ENCODE data around the gene NAT8L.

The NAT8L gene

GRCh38 chr4:2042204-2042946 is 16.8 kb upstream of the NAT8L start:
- Mint-ChIP-seq H3K36me3 (no peaks in the 10 kb centered on the region), H3K27ac (no peak overlapping the region), H3K27me3 (peaks cover 6% of the 10 kb centered on the region), H3K9me3 (ENCODE audit: low read depth) (no peaks in the 10 kb centered on the region), H3K4me3 (peak overlapping the region; percentile 73), H3K4me1 (ENCODE audit: low read depth) (peaks cover 2% of the 10 kb centered on the region)

DNA sequence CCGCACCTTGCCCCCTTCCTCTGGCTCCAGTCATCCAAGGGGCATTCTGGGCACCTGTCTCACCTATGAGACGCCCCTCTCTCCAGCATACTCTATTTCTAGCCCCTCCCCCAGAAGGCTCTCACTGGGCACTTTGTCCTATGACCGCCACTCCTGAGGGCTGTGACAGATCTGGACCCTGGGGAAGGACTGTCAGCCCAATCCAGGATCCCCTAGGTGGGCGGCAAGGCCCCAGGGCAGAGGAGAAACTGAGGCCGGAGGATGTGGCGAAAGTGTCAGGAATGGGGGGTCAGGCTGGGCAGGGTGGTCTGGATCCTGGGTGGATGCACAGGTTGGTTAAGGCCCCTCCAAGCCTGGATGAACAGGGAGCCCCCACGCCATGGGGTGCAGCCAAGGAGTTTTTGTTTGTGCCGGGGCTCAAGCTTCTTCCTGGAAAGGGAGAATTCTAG is 16.2 kb upstream of the NAT8L start:
- Mint-ChIP-seq H3K9me3 (ENCODE audit: low read depth) (no peaks in the 10 kb centered on the region), H3K4me3 (peak overlapping the region; percentile 73), H3K4me1 (ENCODE audit: low read depth) (peaks cover 2% of the 10 kb centered on the region), H3K27me3 (peaks cover 6% of the 10 kb centered on the region), H3K36me3 (no peaks in the 10 kb centered on the region), H3K27ac (no peak overlapping the region)

DNA sequence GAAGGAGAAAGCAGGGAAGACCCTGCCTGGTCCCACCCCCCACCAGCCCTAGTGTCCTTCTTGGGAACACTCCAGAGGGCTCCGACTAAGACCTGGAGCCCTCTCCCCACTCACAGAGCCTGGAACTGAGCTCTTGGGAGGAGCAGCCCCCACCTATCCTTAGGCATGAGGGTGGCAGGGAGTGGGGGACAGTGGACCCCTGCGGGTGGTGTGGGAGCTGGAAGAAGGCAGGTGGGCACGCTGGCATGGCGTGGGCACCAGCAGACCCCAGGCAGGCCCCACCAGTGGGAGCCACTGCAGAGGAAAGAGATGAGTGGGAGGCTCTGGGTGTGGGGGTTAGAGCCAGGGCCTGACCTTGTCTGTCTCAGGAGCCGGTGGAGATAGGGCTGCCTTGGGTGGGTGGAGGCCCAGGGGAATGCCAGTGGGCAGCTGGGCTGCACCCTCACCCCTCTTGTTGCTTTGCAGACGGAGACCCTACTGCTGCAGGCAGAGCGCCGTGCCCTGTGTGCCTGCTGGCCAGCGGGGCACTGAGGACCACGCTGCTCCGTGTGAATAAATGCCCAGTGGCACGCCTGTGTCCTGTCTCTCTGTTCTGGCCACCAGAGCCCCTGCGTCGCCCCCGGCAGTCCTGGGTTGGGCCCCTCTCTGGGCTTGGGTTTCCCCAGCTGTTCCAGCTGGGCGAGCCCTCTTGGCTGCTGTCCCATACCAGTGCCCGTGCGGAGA is 15.6 kb upstream of the NAT8L start:
- Mint-ChIP-seq H3K36me3 (no peaks in the 10 kb centered on the region), H3K9me3 (ENCODE audit: low read depth) (no peaks in the 10 kb centered on the region), H3K4me3 (peak overlapping the region; percentile 73), H3K27ac (no peak overlapping the region), H3K4me1 (ENCODE audit: low read depth) (peaks cover 2% of the 10 kb centered on the region), H3K27me3 (peaks cover 6% of the 10 kb centered on the region)

GRCh38 chr4:2044119-2044485 is 15.0 kb upstream of the NAT8L start:
- H3K36me3 Mint-ChIP-seq, result no peaks in the 10 kb centered on the region
- no peak overlapping the region for H3K4me3 Mint-ChIP-seq
- no peak overlapping the region for H3K27ac Mint-ChIP-seq
- H3K9me3 Mint-ChIP-seq (ENCODE audit: low read depth), result no peaks in the 10 kb centered on the region
- peaks cover 2% of the 10 kb centered on the region for H3K27me3 Mint-ChIP-seq
- H3K4me1 Mint-ChIP-seq (ENCODE audit: low read depth), result peaks cover 2% of the 10 kb centered on the region

DNA sequence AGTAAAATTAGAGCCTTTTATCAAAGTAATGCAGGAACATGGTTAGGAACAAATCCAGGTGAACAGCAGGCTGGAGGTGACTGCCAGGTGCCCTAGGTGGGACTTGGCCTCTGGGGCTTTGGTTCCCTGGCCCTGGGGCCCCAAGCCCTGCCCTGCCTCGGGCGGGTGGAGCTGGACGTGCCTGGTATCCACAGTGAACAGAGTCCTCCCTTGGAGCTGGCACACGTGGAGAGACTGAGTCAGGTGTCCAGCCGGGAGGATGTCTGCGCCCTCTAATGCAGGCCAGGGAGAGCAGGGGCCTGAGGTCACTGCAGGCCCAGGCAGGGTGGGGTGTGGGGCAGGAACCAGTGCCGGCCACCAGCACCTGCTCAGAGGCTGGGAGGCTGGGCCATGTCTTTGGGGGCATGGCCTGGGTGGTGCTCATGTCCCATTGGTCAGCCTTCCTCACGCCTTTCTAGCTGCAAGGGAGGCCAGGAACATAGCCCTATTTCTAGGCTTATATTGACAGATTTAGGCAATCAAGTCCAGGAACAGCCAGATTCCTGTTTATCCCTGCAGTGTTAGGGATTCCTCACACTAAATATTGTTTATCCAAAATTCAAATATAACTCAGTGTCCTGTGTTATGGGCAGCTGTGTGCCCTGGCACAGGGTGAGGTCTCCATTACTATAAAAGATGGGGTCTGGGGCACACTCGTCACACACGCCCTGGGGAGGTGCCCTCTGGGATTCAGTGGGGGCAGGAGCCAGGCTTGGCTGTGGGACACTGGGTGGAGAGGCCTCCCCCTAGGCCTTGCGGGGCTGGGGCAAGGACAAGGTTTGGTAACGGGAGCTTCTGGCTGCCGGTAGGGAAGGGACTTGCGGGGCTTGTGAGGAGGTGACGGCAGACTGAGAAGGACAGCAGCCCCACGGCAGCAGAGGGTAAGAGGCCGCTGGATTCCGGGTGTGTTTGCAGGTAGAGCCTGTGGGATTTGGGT is 14.3 kb upstream of the NAT8L start:
- Mint-ChIP-seq H3K27ac (no peak overlapping the region), H3K4me1 (ENCODE audit: low read depth) (peaks cover under 1% of the 10 kb centered on the region), H3K36me3 (no peaks in the 10 kb centered on the region), H3K27me3 (peaks cover 2% of the 10 kb centered on the region), H3K4me3 (no peak overlapping the region), H3K9me3 (ENCODE audit: low read depth) (no peaks in the 10 kb centered on the region)

DNA sequence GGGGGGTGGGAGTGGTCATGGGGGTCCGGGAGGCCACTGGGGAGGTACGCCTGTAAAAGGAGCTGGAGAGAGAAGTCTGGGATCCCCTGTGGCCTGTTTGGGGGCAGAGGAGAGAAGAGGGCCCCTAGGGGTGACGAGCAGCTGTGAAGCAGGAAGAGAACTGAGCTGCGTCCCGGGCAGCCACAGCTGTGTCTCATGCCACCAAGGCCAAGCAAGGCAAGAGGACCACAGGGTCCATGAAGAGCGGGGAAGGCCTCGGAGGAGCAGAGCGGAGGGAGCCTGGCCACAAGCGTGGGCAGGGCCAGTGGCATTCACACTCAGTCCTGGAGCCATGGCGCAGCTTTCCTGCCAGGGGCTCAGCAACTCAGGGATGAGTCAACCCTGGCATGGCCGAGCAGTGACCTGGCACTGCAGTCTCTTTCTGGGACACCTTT is 13.6 kb upstream of the NAT8L start:
- peaks cover 1% of the 10 kb centered on the region for H3K27me3 Mint-ChIP-seq
- no peaks in the 10 kb centered on the region for H3K36me3 Mint-ChIP-seq
- no peaks in the 10 kb centered on the region for H3K9me3 Mint-ChIP-seq (ENCODE audit: low read depth)
- H3K27ac Mint-ChIP-seq, result no peak overlapping the region
- H3K4me1 Mint-ChIP-seq (ENCODE audit: low read depth), result no peaks in the 10 kb centered on the region
- no peak overlapping the region for H3K4me3 Mint-ChIP-seq

DNA sequence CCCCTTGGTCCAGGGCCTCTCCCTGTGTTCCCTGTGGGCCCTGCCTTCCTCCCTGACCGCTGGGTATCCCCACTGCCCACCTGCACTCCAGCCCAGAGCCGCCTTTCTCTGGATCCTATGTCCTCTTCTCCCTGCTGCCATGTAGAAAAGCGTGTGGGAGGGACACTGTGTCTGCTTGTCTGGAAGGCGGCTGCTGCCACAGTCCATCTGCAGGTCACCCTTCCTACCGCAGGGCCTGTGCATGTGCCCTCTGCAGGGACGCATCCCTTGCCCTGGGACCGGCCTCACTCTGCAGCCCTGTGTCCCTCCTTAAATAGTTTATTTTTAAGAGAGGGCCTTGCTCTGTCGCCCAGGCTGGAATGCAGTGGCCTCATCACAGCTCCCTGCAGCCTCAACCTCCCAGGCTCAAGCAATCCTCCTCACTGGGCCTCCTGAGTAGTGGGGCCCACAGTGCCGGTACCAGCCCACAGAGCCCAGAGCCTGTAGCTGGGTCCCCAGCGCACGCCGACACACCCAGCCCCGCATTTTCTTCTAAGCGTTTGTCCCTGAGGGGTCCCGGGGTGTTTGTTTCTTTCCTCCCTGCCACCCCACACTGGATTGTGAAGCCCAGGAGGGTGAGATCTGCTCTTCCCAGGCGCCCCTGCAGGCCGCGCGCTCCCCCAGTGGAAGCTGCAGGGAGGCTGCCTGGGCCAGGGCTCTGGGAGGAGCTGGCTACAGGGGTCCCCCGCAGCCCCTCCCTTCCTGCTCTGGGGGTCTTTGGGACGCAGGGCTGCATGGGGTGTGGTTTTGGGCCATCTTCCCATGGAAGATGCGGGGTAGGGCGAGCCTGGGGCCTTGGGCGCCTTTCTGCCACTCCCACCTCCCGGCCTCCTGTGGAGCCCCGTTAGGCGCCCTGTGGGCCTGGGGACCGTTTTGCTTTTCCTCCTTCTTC is 12.8 kb upstream of the NAT8L start:
- Mint-ChIP-seq H3K27ac (no peak overlapping the region), H3K9me3 (ENCODE audit: low read depth) (no peaks in the 10 kb centered on the region), H3K36me3 (no peaks in the 10 kb centered on the region), H3K4me3 (no peak overlapping the region), H3K4me1 (ENCODE audit: low read depth) (no peaks in the 10 kb centered on the region), H3K27me3 (peaks cover 1% of the 10 kb centered on the region)

DNA sequence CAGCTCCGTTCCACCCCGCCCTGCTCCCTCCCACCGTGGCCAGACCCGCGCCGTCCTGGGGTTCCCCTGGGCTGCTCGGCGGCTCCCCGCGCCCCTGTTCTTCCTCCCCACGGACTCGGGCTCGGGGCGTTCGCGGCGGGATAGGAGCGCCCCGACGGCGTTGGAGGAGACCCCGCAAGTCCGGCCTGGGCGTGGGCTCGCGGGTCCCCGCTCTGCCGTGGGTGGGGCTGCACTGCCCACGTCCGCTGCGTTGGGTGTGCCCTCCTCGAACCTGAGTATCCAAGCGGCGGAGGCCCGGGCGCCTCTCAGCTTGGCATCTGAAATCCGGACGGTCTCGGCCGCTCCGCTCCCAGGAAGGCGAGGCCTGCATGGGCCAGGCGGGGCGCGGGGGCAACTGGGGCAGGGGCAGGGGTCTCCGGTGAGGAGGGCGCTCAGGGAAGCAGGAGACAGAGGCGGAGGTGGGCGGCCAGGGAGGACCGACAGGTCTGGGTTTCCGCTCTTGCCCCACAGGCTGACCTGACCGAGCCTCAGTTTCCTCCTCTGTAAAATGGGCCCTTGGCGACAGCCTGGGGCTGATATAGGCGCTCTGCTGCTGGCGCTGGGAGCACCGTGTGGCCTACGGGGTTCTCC is 12.0 kb upstream of the NAT8L start:
- H3K4me3 Mint-ChIP-seq, result no peak overlapping the region
- H3K36me3 Mint-ChIP-seq, result no peaks in the 10 kb centered on the region
- H3K4me1 Mint-ChIP-seq (ENCODE audit: low read depth), result no peaks in the 10 kb centered on the region
- H3K27ac Mint-ChIP-seq, result no peak overlapping the region
- peaks cover 5% of the 10 kb centered on the region for H3K27me3 Mint-ChIP-seq
- no peaks in the 10 kb centered on the region for H3K9me3 Mint-ChIP-seq (ENCODE audit: low read depth)

DNA sequence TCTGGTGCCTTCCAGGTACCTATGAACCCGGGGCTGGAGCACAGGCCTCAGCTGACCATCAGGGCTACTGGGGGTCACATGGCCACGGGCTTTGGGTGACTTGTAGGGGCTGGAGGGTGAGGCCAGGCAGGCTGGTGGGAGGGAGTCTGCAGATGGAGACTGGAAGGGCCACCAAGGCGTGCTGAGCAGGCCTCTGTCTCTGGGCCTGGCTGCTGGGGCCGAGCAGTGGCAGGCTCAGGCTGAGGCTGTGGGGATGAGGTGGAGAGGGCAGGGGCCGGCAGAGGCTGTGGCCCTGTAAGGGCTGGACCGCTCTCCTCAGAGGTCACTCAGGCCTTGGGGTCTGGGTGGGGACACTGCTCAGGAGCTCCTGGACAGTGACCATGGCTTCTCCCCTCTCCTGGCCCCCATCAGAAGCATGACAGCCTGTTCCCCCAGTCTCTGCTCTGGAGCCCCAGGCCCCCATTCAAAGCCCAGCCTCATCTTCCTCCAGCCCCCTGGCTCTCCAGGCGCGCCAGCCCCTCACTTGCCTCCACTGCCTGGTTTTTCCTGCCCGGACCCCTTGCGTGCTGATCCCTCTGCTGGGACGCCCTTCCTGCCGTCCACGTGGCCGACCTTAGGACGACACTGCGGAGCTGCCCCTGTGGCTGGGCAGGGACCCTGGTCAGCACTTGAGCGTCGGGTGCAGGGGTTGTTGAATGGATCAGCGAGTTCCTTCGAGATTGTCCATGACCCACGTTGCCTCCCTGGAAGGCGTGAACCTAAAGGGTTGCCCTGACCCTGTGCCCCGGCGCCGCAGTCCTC is 11.1 kb upstream of the NAT8L start:
- no peaks in the 10 kb centered on the region for H3K9me3 Mint-ChIP-seq (ENCODE audit: low read depth)
- H3K27ac Mint-ChIP-seq, result no peak overlapping the region
- H3K4me1 Mint-ChIP-seq (ENCODE audit: low read depth), result no peaks in the 10 kb centered on the region
- H3K36me3 Mint-ChIP-seq, result no peaks in the 10 kb centered on the region
- H3K27me3 Mint-ChIP-seq, result peaks cover 8% of the 10 kb centered on the region
- H3K4me3 Mint-ChIP-seq, result no peak overlapping the region

DNA sequence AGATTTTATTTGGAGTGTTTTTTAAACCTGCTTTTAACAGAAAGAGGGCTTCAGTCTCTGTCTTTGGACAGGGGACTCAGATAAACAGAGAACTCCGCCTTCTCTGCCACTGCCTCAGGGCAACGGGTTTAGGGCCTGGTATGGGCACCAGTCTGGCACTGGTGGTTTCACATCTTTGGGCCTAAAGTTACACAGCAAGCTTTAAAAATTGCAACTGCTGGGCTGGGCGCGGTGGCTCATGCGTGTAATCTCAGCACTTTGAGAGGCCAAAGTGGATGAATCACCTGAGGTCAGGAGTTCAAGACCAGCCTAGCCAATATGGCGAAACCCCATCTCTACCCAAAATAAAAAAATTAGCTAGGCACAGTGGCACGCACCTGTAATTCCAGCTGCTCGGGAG is 10.3 kb upstream of the NAT8L start:
- H3K9me3 Mint-ChIP-seq (ENCODE audit: low read depth), result no peaks in the 10 kb centered on the region
- H3K4me1 Mint-ChIP-seq (ENCODE audit: low read depth), result no peaks in the 10 kb centered on the region
- H3K27ac Mint-ChIP-seq, result no peak overlapping the region
- no peaks in the 10 kb centered on the region for H3K36me3 Mint-ChIP-seq
- peaks cover 8% of the 10 kb centered on the region for H3K27me3 Mint-ChIP-seq
- H3K4me3 Mint-ChIP-seq, result no peak overlapping the region

DNA sequence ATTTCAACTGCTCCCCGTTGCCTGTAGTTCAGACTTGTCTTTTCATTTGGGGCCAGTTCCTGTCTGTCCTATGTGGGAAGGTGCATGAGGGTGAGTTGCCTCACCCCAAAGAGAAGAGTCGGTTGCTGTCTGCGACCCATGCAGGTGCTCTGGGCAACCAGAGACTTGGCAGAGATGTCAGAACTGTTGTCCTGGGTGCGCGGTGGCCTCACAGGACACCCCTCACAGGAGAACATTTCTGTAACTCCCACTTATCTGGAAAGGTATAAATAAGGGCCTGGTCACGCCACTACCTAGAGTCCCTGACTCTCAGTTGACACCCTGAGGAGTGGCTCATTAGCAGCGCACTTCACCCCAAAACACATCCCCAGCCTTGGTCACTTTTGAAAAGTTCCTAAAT is 9.7 kb upstream of the NAT8L start:
- Mint-ChIP-seq H3K4me3 (no peak overlapping the region), H3K36me3 (no peaks in the 10 kb centered on the region)

GRCh38 chr4:2049811-2050210 is 9.3 kb upstream of the NAT8L start:
- H3K36me3 Mint-ChIP-seq, result no peaks in the 10 kb centered on the region
- no peak overlapping the region for H3K27ac Mint-ChIP-seq
- H3K4me1 Mint-ChIP-seq (ENCODE audit: low read depth), result no peaks in the 10 kb centered on the region
- no peaks in the 10 kb centered on the region for H3K9me3 Mint-ChIP-seq (ENCODE audit: low read depth)
- H3K27me3 Mint-ChIP-seq, result peaks cover 12% of the 10 kb centered on the region
- H3K4me3 Mint-ChIP-seq, result no peak overlapping the region

More for the DNA sequence above, 9.7 kb upstream of the NAT8L start:
- Mint-ChIP-seq H3K27ac (no peak overlapping the region), H3K9me3 (ENCODE audit: low read depth) (no peaks in the 10 kb centered on the region), H3K27me3 (peaks cover 12% of the 10 kb centered on the region), H3K4me1 (ENCODE audit: low read depth) (no peaks in the 10 kb centered on the region)

- peaks cover 13% of the 10 kb centered on the region for H3K27me3 Mint-ChIP-seq
- H3K4me3 Mint-ChIP-seq, result no peak overlapping the region
- H3K27ac Mint-ChIP-seq, result no peak overlapping the region
- H3K9me3 Mint-ChIP-seq (ENCODE audit: low read depth), result no peaks in the 10 kb centered on the region
- H3K36me3 Mint-ChIP-seq, result no peaks in the 10 kb centered on the region
- H3K4me1 Mint-ChIP-seq (ENCODE audit: low read depth), result no peaks in the 10 kb centered on the region
These were observed 8.0 kb upstream of the NAT8L start for GRCh38 chr4:2051086-2051485.

All from activated naive CD8-positive, alpha-beta T cell (primary cell).